ENCODE results near the gene TMED4. TPM values are rescaled to one million over a fixed set of nuclear protein-coding genes. Genes with fewer than 3 reads are reported as not detected.
A peak's percentile ranks its signal among the peaks of the same experiment; 100 is the strongest.

TMED4 gene
- total RNA-seq, 1 donor from 2014 or later, result 69.1 TPM

DNA sequence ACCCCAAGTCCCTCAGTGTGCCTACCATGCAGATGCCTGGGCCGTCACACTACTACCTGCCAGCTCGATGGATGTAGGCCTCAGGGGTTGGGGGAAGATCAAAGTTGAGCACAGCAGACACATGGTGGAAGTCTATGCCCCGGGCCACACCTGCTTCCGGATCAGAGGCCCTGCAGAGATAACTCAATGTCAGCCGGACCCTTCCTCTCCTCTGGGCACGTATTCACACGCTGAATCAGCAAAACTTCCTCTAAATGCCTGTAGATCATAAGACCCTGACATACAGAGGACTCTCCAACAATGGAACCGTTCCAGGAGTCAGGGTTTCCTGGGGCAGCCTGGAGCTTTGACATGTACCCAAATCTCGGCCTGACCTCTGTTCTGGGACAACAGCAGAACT is 12.1 kb downstream of the TMED4 start:
- Histone ChIP-seq H3K4me3 (no peak overlapping the region), H3K27ac (no peak overlapping the region), H3K4me1 (peaks cover 8 to 18% of the 10 kb centered on the region in 2 donors), H3K27me3 (no peaks in the 10 kb centered on the region), H3K36me3 (peaks cover 74 to 77% of the 10 kb centered on the region in 2 donors), H3K9me3 (no peaks in the 10 kb centered on the region)
- intact Hi-C loops (cut with DNase I), result loop anchor here (10.0 kb wide), 1 partner anchor 545 kb away; the partner anchor contains the start of gene TBRG4
- TF ChIP-seq, protein P1, sequence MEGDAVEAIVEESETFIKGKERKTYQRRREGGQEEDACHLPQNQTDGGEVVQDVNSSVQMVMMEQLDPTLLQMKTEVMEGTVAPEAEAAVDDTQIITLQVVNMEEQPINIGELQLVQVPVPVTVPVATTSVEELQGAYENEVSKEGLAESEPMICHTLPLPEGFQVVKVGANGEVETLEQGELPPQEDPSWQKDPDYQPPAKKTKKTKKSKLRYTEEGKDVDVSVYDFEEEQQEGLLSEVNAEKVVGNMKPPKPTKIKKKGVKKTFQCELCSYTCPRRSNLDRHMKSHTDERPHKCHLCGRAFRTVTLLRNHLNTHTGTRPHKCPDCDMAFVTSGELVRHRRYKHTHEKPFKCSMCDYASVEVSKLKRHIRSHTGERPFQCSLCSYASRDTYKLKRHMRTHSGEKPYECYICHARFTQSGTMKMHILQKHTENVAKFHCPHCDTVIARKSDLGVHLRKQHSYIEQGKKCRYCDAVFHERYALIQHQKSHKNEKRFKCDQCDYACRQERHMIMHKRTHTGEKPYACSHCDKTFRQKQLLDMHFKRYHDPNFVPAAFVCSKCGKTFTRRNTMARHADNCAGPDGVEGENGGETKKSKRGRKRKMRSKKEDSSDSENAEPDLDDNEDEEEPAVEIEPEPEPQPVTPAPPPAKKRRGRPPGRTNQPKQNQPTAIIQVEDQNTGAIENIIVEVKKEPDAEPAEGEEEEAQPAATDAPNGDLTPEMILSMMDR (IDR thresholded peaks at IDR 0.05), result no peak
- DNase-seq (ENCODE audit: low spot score in 2 of 2), result no peak

DNA sequence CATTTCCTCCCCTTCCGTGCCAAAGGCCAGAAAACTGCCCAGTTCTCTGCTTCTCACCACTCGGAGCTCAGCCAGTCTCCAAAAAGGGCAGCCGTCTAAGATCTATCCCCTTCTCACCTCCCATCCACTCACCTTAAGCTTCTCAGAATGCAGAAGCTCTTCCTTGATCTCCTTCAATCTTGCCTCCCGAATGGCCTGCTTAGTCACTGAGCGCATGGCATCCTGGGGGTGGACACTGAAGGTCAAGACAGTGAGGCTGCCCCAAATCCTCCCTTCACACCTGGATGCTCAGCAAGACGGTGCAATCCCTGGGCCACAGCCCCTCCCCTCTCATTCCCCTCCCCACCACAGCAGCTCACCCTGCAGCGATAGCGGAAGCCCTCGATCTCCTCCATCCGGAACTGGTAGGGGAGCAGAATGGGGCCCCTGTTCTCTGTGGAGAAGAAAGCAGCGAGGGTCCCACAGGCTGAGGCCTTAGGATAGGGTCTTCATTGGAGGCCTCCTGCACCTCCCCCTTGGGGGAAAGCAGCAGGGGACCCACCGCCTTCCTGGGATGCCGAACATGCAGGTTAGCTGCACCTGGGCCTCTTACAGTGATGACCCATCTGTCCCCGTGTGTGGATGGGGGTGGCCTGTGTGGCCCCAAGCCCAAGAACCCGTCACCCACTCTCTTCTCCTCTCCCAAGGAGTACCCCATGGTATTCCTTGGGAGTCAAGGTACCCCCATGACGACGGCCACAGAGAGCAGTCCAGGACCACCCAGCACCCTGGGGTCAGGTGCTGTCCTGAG is 13.1 kb downstream of the TMED4 start:
- Histone ChIP-seq H3K27me3 (no peaks in the 10 kb centered on the region), H3K36me3 (peaks cover 74 to 87% of the 10 kb centered on the region in 2 donors), H3K4me1 (peaks cover 4 to 13% of the 10 kb centered on the region in 2 donors), H3K27ac (no peak overlapping the region), H3K9me3 (no peaks in the 10 kb centered on the region), H3K4me3 (no peak overlapping the region)
- no peak for DNase-seq (ENCODE audit: low spot score in 2 of 2)
- intact Hi-C loops (cut with DNase I), result no loop called here
- TF ChIP-seq, protein P1 (IDR thresholded peaks at IDR 0.05), result no peak

DNA sequence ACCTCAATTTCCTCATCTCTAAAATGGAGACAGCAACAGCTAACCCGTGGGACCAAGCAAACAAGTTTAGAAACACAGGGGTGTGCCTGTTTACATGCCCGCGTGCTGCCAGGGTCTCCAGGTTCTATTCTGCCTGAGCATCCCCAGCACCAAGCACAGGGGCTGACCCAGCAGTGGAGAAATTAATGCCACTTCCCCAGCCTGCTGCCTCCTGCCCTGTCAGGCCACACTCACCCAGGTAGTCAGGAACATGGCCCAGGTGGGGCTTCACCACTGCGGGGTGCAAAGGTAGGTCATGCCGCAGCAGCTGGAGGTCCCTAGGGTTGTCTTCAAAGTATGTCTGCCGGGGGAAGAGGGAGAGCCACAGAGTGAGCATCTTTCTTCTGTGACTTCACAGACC is 14.1 kb downstream of the TMED4 start:
- Histone ChIP-seq H3K27me3 (no peaks in the 10 kb centered on the region), H3K9me3 (no peaks in the 10 kb centered on the region), H3K27ac (no peak overlapping the region), H3K4me3 (no peak overlapping the region), H3K36me3 (peaks cover 74 to 93% of the 10 kb centered on the region in 2 donors), H3K4me1 (peaks cover under 1 to 9% of the 10 kb centered on the region in 2 donors)
- intact Hi-C loops (cut with DNase I), result no loop called here
- TF ChIP-seq, protein P1 (IDR thresholded peaks at IDR 0.05), result no peak
- peak in 1 of 2 donors; percentile 34 for DNase-seq (ENCODE audit: low spot score in 2 of 2)

DNA sequence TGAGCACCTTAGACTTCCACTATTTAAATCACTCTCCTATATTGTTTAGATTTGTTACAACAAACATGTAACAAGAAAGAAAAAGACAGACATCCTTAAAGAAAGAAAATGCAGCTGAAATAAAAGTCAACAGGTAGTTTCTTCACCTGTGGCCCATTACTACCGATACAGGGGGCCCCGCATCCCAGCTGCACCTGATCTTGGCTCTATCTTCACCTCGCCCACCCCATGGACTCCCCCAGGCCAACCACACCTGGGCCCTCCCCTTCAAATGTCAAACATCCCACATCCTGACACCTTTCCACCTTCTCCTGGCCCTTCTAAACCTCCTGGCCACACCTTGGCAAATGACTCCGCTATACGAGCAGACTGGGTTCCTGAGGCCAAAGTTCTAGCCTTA is 15.4 kb downstream of the TMED4 start:
- TF ChIP-seq, protein P1 (IDR thresholded peaks at IDR 0.05), result no peak
- H3K4me1 ChIP-seq, result no peaks in the 10 kb centered on the region
- DNase-seq (ENCODE audit: low spot score in 2 of 2), result no peak
- H3K36me3 ChIP-seq, result peaks cover 67 to 82% of the 10 kb centered on the region in 2 donors
- H3K4me3 ChIP-seq, result no peak overlapping the region
- no peaks in the 10 kb centered on the region for H3K27me3 ChIP-seq
- no peaks in the 10 kb centered on the region for H3K9me3 ChIP-seq
- intact Hi-C loops (cut with DNase I), result no loop called here
- H3K27ac ChIP-seq, result no peak overlapping the region

DNA sequence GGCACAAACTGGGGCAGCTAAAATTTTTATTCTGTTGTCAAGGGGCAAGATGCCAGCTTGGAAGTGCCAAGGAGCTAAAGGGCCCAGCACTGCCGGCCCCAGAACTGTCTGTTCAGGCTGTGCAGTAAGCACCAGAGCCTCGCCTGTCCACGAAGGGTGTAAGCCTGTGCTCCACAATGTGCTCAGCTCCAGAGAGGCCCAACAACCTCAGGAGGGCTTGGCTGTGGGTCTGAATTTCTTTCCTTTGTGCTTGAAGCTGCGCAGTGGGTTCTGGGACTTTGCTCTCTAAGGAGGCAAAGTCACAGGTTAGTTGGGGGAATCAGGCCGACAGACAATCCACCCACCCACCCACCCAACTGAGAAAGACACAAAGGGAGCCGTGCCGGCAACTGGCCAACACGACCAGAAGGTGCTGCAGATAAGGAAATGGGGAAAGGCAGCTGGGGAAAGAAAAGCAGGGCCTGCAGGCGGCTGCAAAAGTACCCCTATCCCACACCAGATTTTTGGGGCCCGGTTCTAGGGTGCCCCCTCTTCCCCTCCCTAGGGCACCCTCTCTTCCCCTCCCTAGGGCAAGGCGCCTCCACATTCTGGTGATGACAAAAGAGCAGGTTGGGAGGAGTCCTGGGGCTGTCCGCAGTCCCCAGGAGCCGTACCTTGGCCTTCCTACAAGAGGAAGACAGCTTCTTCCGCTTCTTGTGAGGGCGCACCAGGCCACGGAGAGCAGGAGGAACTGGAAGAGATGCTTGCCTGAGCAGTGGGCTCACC is 16.1 kb downstream of the TMED4 start:
- Histone ChIP-seq H3K27ac (no peak overlapping the region), H3K4me3 (no peak overlapping the region), H3K4me1 (no peaks in the 10 kb centered on the region), H3K36me3 (peaks cover 60 to 75% of the 10 kb centered on the region in 2 donors), H3K27me3 (no peaks in the 10 kb centered on the region), H3K9me3 (no peaks in the 10 kb centered on the region)
- DNase-seq (ENCODE audit: low spot score in 2 of 2), result no peak
- intact Hi-C loops (cut with DNase I), result loop anchor here (2.0 kb wide), 1 partner anchor 325 kb away; no protein-coding TSS in a partner anchor
- TF ChIP-seq, protein P1 (IDR thresholded peaks at IDR 0.05), result no peak
